Neural progenitor cell (in vitro differentiated cells): ENCODE measurements around the gene LRP5.

Experiments
- EZH2 ChIP-seq: fragments of 200-600 bp; sonication (generic); IDR thresholded peaks from 2 replicates; pipeline ENCODE4 v1.6.1; 2017; ENCODE audit warnings: antibody characterized with exemption, mild to moderate bottlenecking, moderate library complexity
- EZH2phosphoT487 ChIP-seq: fragments of 200-600 bp; sonication (generic); IDR thresholded peaks from 2 replicates; pipeline ENCODE4 v1.6.1; 2017; ENCODE audit warnings: antibody characterized with exemption
- TF ChIP-seq, protein P1 (sequence below): fragments of 200-600 bp; sonication (generic); IDR thresholded peaks from 2 replicates; pipeline ENCODE4 v1.5.1; 2017; ENCODE audit warnings: antibody characterized with exemption, mild to moderate bottlenecking

DNA sequence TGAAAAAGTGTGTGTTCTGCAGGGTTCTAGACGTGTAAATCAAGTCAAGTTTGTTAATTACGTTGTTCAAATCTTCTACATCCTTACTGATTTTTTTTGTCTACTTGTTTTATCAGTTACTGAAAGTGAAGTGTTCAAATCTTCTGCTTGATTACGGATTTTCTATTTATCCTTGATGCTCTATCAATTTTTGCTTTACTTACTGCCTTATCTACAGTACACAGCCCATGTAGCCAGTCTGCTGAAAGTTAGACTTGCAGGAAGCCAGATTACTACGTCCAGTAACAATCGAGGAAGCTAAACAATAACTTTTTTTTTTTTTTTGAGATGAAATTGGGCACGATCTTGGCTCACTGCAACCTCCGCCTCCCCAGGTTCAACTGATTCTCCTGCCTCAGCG is 25.0 kb upstream of the LRP5 start:
- TF ChIP-seq, protein P1, sequence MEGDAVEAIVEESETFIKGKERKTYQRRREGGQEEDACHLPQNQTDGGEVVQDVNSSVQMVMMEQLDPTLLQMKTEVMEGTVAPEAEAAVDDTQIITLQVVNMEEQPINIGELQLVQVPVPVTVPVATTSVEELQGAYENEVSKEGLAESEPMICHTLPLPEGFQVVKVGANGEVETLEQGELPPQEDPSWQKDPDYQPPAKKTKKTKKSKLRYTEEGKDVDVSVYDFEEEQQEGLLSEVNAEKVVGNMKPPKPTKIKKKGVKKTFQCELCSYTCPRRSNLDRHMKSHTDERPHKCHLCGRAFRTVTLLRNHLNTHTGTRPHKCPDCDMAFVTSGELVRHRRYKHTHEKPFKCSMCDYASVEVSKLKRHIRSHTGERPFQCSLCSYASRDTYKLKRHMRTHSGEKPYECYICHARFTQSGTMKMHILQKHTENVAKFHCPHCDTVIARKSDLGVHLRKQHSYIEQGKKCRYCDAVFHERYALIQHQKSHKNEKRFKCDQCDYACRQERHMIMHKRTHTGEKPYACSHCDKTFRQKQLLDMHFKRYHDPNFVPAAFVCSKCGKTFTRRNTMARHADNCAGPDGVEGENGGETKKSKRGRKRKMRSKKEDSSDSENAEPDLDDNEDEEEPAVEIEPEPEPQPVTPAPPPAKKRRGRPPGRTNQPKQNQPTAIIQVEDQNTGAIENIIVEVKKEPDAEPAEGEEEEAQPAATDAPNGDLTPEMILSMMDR, result no peak
- TF ChIP-seq EZH2, result no peak
- no peak for TF ChIP-seq EZH2phosphoT487
